Measurements from ENCODE around the gene BEST4. TPM values are rescaled to one million over a fixed set of nuclear protein-coding genes. Genes with fewer than 3 reads are reported as not detected.
A peak's percentile ranks its signal among the peaks of the same experiment; 100 is the strongest.

Gene BEST4
- total RNA-seq, 1 donor from 2014 or later: not detected

DNA sequence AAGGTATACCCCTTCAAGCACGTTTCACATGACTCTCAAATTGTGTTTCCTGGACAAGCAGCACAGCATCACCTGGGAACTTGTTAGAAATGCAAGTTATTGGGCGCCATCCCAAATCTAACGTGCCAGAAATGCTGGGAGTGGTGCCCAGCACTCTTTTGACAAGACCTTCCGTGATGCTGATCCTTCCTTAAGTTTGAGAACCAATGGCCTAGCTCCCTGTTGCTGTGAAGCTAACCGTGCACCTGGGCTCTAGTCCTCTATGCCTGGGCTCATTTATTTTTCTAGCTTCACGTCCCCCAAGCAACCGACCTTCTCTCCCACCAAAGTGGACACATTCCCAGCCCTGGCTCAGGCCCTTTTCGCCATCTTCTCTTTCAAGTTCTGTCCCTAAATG, 4.3 kb downstream of the BEST4 start:
- TF ChIP-seq, protein P1, sequence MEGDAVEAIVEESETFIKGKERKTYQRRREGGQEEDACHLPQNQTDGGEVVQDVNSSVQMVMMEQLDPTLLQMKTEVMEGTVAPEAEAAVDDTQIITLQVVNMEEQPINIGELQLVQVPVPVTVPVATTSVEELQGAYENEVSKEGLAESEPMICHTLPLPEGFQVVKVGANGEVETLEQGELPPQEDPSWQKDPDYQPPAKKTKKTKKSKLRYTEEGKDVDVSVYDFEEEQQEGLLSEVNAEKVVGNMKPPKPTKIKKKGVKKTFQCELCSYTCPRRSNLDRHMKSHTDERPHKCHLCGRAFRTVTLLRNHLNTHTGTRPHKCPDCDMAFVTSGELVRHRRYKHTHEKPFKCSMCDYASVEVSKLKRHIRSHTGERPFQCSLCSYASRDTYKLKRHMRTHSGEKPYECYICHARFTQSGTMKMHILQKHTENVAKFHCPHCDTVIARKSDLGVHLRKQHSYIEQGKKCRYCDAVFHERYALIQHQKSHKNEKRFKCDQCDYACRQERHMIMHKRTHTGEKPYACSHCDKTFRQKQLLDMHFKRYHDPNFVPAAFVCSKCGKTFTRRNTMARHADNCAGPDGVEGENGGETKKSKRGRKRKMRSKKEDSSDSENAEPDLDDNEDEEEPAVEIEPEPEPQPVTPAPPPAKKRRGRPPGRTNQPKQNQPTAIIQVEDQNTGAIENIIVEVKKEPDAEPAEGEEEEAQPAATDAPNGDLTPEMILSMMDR (IDR thresholded peaks at IDR 0.05; ENCODE audit: insufficient read depth, low read length, severe bottlenecking): no peak
- no peaks in the 10 kb centered on the region for H3K27me3 ChIP-seq (ENCODE audit: control insufficient read depth, insufficient read depth, low read length)
- DNase-seq (ENCODE audit: low read depth): no peak
- H3K36me3 ChIP-seq (ENCODE audit: control insufficient read depth, insufficient read depth, low read length): peaks cover 4% of the 10 kb centered on the region
- H3K4me3 ChIP-seq (ENCODE audit: low read depth, low read length): peak overlapping the region; percentile 31
- no peak for FAIRE-seq

GRCh38 chr1:44780583-44781121, 7.3 kb downstream of the BEST4 start:
- Histone ChIP-seq H3K36me3 (ENCODE audit: control insufficient read depth, insufficient read depth, low read length) (peaks cover 28% of the 10 kb centered on the region), H3K4me3 (ENCODE audit: low read depth, low read length) (no peak overlapping the region), H3K27me3 (ENCODE audit: control insufficient read depth, insufficient read depth, low read length) (no peaks in the 10 kb centered on the region)
- DNase-seq (ENCODE audit: low read depth) (no peak), FAIRE-seq (no peak)
- TF ChIP-seq, protein P1 (IDR thresholded peaks at IDR 0.05; ENCODE audit: insufficient read depth, low read length, severe bottlenecking): no peak

GRCh38 chr1:44778705-44779576, 9.0 kb downstream of the BEST4 start:
- H3K36me3 ChIP-seq (ENCODE audit: control insufficient read depth, insufficient read depth, low read length): peaks cover 28% of the 10 kb centered on the region
- FAIRE-seq: no peak
- TF ChIP-seq, protein P1 (IDR thresholded peaks at IDR 0.05; ENCODE audit: insufficient read depth, low read length, severe bottlenecking): no peak

GRCh38 chr1:44777969-44778635, 9.9 kb downstream of the BEST4 start:
- TF ChIP-seq, protein P1 (IDR thresholded peaks at IDR 0.05; ENCODE audit: insufficient read depth, low read length, severe bottlenecking): no peak
- Histone ChIP-seq H3K4me3 (ENCODE audit: low read depth, low read length) (no peak overlapping the region), H3K27me3 (ENCODE audit: control insufficient read depth, insufficient read depth, low read length) (no peaks in the 10 kb centered on the region), H3K36me3 (ENCODE audit: control insufficient read depth, insufficient read depth, low read length) (peaks cover 28% of the 10 kb centered on the region)
- no peak for DNase-seq (ENCODE audit: low read depth)
- no peak for FAIRE-seq

More at GRCh38 chr1:44778705-44779576, 9.0 kb downstream of the BEST4 start:
- no peak for DNase-seq (ENCODE audit: low read depth)
- H3K4me3 ChIP-seq (ENCODE audit: low read depth, low read length): no peak overlapping the region
- no peaks in the 10 kb centered on the region for H3K27me3 ChIP-seq (ENCODE audit: control insufficient read depth, insufficient read depth, low read length)

GRCh38 chr1:44777547-44777946, 10.4 kb downstream of the BEST4 start:
- FAIRE-seq: no peak
- DNase-seq (ENCODE audit: low read depth): no peak
- H3K27me3 ChIP-seq (ENCODE audit: control insufficient read depth, insufficient read depth, low read length): no peaks in the 10 kb centered on the region
- TF ChIP-seq, protein P1 (IDR thresholded peaks at IDR 0.05; ENCODE audit: insufficient read depth, low read length, severe bottlenecking): no peak
- no peak overlapping the region for H3K4me3 ChIP-seq (ENCODE audit: low read depth, low read length)
- H3K36me3 ChIP-seq (ENCODE audit: control insufficient read depth, insufficient read depth, low read length): peaks cover 28% of the 10 kb centered on the region
